ENCODE measurements around the gene ZNF3. TPM values are rescaled to one million over a fixed set of nuclear protein-coding genes. Genes with fewer than 3 reads are reported as not detected.

The ZNF3 gene
- total and polyA plus RNA-seq, 9 of the 15 experiments (the other 6 are each of a cell fraction or from before 2014, with no cell fraction given), result 30.0 to 64.9 (median 51.5) TPM

GRCh38 chr7:100126931-100127865 is 45.7 kb upstream of the ZNF3 start, which contains the start of gene MBLAC1 (continued):
- peak; percentile 87 for TF ChIP-seq MGA (IDR thresholded peaks at IDR 0.05)
- peak; percentile 27; the same call in 1 of the 2 replicates for TF ChIP-seq ARID4B (CRISPR knock-in tag; IDR thresholded peaks at IDR 0.05)
- peak; percentile 68; the same call in 1 of the 2 replicates for TF ChIP-seq KDM2B (CRISPR knock-in tag; IDR thresholded peaks at IDR 0.05)
- TF ChIP-seq ZNF444 (CRISPR knock-in tag; IDR thresholded peaks at IDR 0.05), result no peak
- peak; percentile 65 for TF ChIP-seq GABPB1 (CRISPR knock-in tag; IDR thresholded peaks at IDR 0.05)
- TF ChIP-seq ZNF395 (CRISPR knock-in tag; IDR thresholded peaks at IDR 0.05), result peak; percentile 6; the same call in 1 of the 2 replicates
- no peak for TF ChIP-seq SMAD2 (IDR thresholded peaks at IDR 0.05; ENCODE audit: low read depth, low read length)
- TF ChIP-seq PML (IDR thresholded peaks at IDR 0.05; ENCODE audit: low read length), result peak; percentile 67; the same call in 1 of the 2 replicates
